Suprapubic skin (tissue), 4 donors: Measurements from ENCODE around the gene TBC1D16.

ENCODE experiments used
- EP300 ChIP-seq: sonication (generic); formaldehyde crosslinking; IDR thresholded peaks from one replicate; pipeline ENCODE4 v1.6.1; 2017; ENCODE audit warnings: antibody characterized with exemption
- POLR2A ChIP-seq, 2 donors: fragments of 450-650 bp; IDR thresholded peaks; one replicate each; pipeline ENCODE4 v1.6.1; 2017; ENCODE audit warnings: antibody characterized with exemption in 2 of 2, mild to moderate bottlenecking in 2 of 2, moderate library complexity in 2 of 2
- POLR2AphosphoS5 ChIP-seq, 3 donors: sonication (generic); formaldehyde crosslinking; IDR thresholded peaks; one replicate each; pipeline ENCODE4 v1.6.1; 2017; ENCODE audit warnings: antibody characterized with exemption in 3 of 3
- TF ChIP-seq, protein P1 (sequence below), 2 donors: fragments of 200-600 bp in 1 of 2; fragments of 450-650 bp in 1 of 2; sonication (generic) in 1 of 2; IDR thresholded peaks; one replicate each; pipeline ENCODE4 v1.5.1; 2016 to 2019; ENCODE audit warnings: antibody characterized with exemption in 2 of 2, mild to moderate bottlenecking in 1 of 2, moderate library complexity in 1 of 2

DNA sequence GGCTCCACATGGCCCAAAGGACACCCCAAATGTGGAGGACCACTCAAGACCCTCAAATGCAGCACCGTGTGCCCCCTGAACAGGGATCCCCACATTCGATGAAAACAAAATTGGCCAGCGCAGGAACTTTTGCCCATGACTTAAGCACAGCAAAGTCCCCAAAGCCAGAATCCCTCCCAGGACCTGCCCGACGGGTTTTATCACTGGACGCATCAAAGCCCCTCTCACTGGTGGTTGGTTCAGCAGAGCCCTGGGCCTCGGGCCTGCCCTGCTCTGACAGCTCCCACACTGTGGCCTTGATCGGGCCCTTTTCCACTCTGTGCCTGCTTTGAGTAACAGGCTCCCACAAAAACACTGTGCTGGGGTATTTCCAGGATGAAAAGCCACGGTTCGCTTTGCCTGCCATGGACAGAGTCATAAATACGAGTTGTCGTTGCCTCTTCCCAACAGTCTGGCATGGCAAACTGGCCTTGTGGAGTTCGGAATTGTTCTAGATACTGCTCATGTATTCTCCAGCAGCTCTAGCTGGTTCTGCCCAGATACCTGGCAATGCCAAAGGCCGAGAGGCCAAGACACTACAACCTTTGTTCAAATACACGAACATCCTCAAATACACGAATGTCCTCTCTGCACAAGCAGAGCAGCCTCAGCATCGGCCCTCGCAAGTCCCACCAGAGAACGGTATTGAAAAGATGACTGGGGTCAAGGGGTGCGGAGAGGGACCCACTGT is 46.4 kb downstream of the TBC1D16 start:
- TF ChIP-seq EP300 (no peak), POLR2AphosphoS5 (IDR thresholded peaks at IDR 0.05) (no peak), POLR2A (IDR thresholded peaks at IDR 0.05) (no peak)
- TF ChIP-seq, protein P1, sequence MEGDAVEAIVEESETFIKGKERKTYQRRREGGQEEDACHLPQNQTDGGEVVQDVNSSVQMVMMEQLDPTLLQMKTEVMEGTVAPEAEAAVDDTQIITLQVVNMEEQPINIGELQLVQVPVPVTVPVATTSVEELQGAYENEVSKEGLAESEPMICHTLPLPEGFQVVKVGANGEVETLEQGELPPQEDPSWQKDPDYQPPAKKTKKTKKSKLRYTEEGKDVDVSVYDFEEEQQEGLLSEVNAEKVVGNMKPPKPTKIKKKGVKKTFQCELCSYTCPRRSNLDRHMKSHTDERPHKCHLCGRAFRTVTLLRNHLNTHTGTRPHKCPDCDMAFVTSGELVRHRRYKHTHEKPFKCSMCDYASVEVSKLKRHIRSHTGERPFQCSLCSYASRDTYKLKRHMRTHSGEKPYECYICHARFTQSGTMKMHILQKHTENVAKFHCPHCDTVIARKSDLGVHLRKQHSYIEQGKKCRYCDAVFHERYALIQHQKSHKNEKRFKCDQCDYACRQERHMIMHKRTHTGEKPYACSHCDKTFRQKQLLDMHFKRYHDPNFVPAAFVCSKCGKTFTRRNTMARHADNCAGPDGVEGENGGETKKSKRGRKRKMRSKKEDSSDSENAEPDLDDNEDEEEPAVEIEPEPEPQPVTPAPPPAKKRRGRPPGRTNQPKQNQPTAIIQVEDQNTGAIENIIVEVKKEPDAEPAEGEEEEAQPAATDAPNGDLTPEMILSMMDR (IDR thresholded peaks at IDR 0.05): no peak
